Esophagus muscularis mucosa (tissue), 4 donors: ENCODE data around the gene DAZAP1. TPM values are rescaled to one million over a fixed set of nuclear protein-coding genes. Genes with fewer than 3 reads are reported as not detected.
"Not testable (repeated sequence)": the region's sequence is repeated elsewhere in the genome, so short reads cannot be mapped to it uniquely, and the experiment has no call there.

ENCODE experiments used
- DNase-seq: peaks from one replicate; pipeline ENCODE4 v3.0.0-alpha.2; 2017; ENCODE audit errors: extremely low spot score
- H3K27ac ChIP-seq, 4 donors: fragments of 200-600 bp; sonication (generic); replicated peaks in 1 of 4; 1 replicate in 3 of 4; 2 replicates in 1 of 4; pipeline ENCODE4 v1.5.1; 2016 to 2019; ENCODE audit warnings: mild to moderate bottlenecking in 1 of 4
- H3K27me3 ChIP-seq, 4 donors: fragments of 200-600 bp; sonication (generic); one replicate each; pipeline versions ENCODE4 v1.5.1 to v1.6.0; 2016 to 2019
- H3K36me3 ChIP-seq, 4 donors: fragments of 200-600 bp; sonication (generic); one replicate each; pipeline ENCODE4 v1.5.1; 2016 to 2019
- H3K4me1 ChIP-seq, 4 donors: fragments of 200-600 bp; sonication (generic); one replicate each; pipeline ENCODE4 v1.5.1; 2016 to 2019
- H3K4me3 ChIP-seq, 4 donors: fragments of 200-600 bp; sonication (generic); 1 replicate in 2 of 4; 2 replicates in 2 of 4; pipeline ENCODE4 v1.5.1; 2016 to 2019; ENCODE audit warnings: mild to moderate bottlenecking in 4 of 4, moderate library complexity in 1 of 4
- H3K9me3 ChIP-seq, 4 donors: fragments of 200-600 bp; sonication (generic); 1 replicate in 3 of 4; 2 replicates in 1 of 4; pipeline ENCODE4 v1.5.1; 2016 to 2019
- CTCF ChIP-seq, 3 experiments: fragments of 200-600 bp in 2 of 3; fragments of 450-650 bp in 1 of 3; sonication (generic) in 2 of 3; IDR thresholded peaks; one replicate each; pipeline ENCODE4 v1.5.1; 2017 to 2019; ENCODE audit warnings: antibody characterized with exemption in 3 of 3, mild to moderate bottlenecking in 2 of 3, moderate library complexity in 1 of 3
- EP300 ChIP-seq: sonication (generic); formaldehyde crosslinking; IDR thresholded peaks from one replicate; pipeline ENCODE4 v1.6.1; 2017; ENCODE audit warnings: antibody characterized with exemption
- POLR2A ChIP-seq: fragments of 450-650 bp; IDR thresholded peaks from one replicate; pipeline ENCODE4 v1.6.1; 2017; ENCODE audit warnings: antibody characterized with exemption, moderate library complexity, mild to moderate bottlenecking, low read depth
- POLR2AphosphoS5 ChIP-seq, 2 donors: sonication (generic); formaldehyde crosslinking; IDR thresholded peaks; one replicate each; pipeline ENCODE4 v1.6.1; 2017; ENCODE audit warnings: antibody characterized with exemption in 2 of 2
- WGBS: methylation state at CpG from one replicate; pipeline ENCODE4 v1.1.5; 2018; 5-methylcytosine and 5-hydroxymethylcytosine counted together
- intact Hi-C: fragments of 100-400 bp; cut with DNase I; formaldehyde crosslinking; loops from one replicate; pipeline ENCODE4 v1.15.1; 2023
- total RNA-seq, 4 donors: library from RNA; depleted of rRNA; stranded (reverse); fragments of >200 nt; gene quantifications; one replicate each; pipeline versions ENCODE4 v1.1.0 to v1.2.1, GENCODE V29; 2016

DAZAP1 gene
- total RNA-seq, 4 donors from 2014 or later = 44.9 to 79.4 (median 52.9) TPM

DNA sequence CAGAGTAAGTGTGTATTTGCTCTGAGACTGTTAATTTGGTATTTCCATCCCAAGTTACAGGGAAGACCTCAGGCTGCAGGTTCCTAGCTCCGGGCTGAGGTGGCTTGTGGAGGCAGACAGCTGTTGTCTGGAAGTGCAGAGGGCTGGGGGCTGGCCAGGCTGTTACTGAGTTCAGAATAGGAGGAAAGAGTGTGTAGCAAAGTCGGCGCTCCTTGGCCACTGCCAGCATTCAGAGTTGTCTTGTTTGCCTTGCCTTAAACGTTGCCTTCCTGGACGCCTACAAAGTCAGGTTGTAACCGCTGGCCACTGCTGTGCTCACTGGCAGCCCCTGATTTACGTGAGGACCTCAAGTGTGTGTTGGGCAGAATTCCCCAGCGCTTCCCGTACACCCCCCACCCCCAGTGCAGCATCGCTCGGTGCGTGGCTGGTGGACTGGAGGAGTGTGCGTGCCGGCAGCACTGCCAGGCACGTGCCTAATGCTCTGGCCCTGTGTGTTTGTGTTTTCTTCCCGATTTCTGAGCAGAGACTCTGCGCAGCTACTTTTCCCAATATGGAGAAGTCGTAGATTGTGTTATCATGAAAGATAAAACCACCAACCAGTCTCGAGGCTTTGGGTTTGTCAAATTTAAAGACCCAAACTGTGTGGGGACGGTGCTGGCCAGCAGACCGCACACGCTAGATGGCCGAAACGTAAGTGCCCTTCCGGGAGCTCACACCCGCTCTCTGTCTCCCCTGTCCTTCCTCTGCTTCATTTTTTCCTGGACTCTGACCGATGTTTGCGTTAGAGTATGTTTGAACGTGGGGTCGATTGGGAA lies 10.5 kb downstream of the DAZAP1 start:
- TF ChIP-seq CTCF (IDR thresholded peaks at IDR 0.05) (no peak), EP300 (no peak), POLR2AphosphoS5 (IDR thresholded peaks at IDR 0.05) (no peak), POLR2A (no peak)
- intact Hi-C loops = no loop called here
- Histone ChIP-seq H3K36me3 (peaks cover 14 to 71% (median 58%) of the 10 kb centered on the region in 4 donors), H3K27me3 (no peaks in the 10 kb centered on the region), H3K27ac (peak overlapping the region in 2 of 4 donors; percentile 72 to 84), H3K9me3 (no peaks in the 10 kb centered on the region), H3K4me3 (no peak overlapping the region), H3K4me1 (peaks cover 54 to 61% (median 58%) of the 10 kb centered on the region in 4 donors)
- 82% methylated on average over 24 of the region's 30 CpGs for WGBS
- no peak for DNase-seq

DNA sequence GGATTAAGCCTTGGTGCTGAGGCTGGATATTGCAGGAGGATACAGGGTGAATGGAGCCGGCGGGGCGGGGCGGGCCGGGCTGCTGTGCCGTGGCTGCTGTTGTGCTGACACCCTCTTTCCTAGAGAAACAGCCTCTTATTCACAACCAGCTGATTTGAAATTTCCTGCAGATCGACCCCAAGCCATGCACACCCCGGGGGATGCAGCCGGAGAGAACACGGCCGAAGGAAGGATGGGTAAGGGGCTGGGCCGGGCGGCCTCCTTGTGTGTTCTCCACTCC lies 11.1 kb downstream of the DAZAP1 start:
- Histone ChIP-seq H3K9me3 (no peaks in the 10 kb centered on the region), H3K27me3 (no peaks in the 10 kb centered on the region), H3K4me3 (no peak overlapping the region), H3K4me1 (peaks cover 50 to 56% (median 52%) of the 10 kb centered on the region in 4 donors), H3K36me3 (peaks cover 19 to 71% (median 59%) of the 10 kb centered on the region in 4 donors), H3K27ac (peak overlapping the region in 1 of 4 donors; percentile 84)
- DNase-seq = no peak
- intact Hi-C loops = no loop called here
- TF ChIP-seq CTCF (IDR thresholded peaks at IDR 0.05) (no peak), POLR2A (no peak), POLR2AphosphoS5 (IDR thresholded peaks at IDR 0.05) (no peak), EP300 (no peak)
- 82% methylated on average over 13 of the region's 13 CpGs for WGBS

DNA sequence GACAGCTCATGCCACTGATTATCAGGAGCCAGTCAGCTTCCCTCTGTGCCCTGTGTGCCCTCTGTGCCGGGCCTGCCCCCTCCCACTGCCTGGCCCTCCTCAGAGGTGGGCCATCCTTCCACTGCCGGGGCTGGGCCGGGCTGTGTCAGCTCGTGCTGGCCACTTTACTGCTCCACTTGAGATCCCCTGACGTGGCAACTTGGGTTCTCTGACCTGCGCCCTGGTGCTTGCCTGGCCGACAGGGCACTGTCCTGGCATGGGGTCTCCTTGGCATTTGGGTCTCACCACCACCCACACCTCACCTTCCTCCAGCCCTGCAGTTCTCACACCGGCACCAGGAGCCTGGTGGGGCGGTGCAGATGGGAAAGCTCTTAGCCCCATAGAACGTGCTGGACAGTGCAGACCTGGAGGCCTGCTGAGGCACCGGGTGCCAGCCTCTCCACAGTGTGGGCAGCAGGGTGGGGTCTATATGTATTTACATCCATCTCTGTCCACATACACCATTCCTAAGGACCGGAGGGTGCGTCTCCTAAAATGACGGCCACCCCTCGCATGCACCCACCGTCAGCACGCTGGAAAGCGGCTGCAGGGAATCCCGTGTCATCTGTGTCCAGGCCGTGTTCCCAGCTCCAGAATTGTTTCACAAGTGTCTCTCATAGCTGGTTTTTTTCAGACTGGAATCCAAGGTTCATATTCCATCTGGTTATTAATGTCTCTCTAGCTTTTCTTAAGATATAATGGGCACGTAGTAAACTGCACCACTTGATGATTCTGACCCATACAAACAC lies 11.8 kb downstream of the DAZAP1 start:
- H3K4me1 ChIP-seq = peaks cover 44 to 49% (median 47%) of the 10 kb centered on the region in 4 donors
- TF ChIP-seq POLR2AphosphoS5 (IDR thresholded peaks at IDR 0.05) (no peak), CTCF (IDR thresholded peaks at IDR 0.05) (no peak), POLR2A (no peak), EP300 (no peak)
- H3K9me3 ChIP-seq = no peaks in the 10 kb centered on the region
- H3K36me3 ChIP-seq = peaks cover 24 to 76% (median 64%) of the 10 kb centered on the region in 4 donors
- H3K27ac ChIP-seq = no peak overlapping the region
- no peak for DNase-seq
- intact Hi-C loops = no loop called here
- H3K4me3 ChIP-seq = no peak overlapping the region
- H3K27me3 ChIP-seq = no peaks in the 10 kb centered on the region
- 89% methylated on average over 18 of the region's 21 CpGs for WGBS

GRCh38 chr19:1420085-1420484 lies 12.7 kb downstream of the DAZAP1 start:
- 97% methylated on average over 13 of the region's 43 CpGs for WGBS
- DNase-seq, H3K4me3 ChIP-seq, H3K27me3 ChIP-seq, H3K9me3 ChIP-seq, H3K27ac ChIP-seq, intact Hi-C loops: not testable (repeated sequence)
- H3K36me3 ChIP-seq = peaks cover 26 to 86% (median 73%) of the 10 kb centered on the region in 4 donors
- peaks cover 39 to 42% (median 41%) of the 10 kb centered on the region in 4 donors for H3K4me1 ChIP-seq

DNA sequence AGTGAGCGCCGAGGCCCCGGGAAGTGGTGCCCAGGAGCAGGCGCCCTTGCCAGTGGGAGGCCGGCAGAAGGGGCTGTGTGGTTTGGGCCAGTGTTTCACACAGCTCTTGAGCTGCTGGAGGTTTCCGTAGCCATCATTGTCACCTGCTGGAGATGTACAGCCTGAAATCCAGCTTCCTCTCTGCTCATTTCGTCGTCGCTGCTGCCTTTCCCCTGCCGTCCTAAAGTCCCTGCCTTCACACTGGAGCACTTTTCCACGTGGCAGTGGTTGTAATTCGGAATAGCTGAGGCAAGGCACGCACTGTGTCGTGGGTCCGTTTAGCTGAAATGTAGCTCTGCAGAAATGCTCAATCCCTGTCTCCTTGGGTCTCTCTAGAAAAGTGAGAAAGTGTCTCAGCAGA lies 13.2 kb downstream of the DAZAP1 start:
- TF ChIP-seq POLR2AphosphoS5 (IDR thresholded peaks at IDR 0.05) (no peak), POLR2A (no peak), CTCF (IDR thresholded peaks at IDR 0.05) (no peak)
- no peaks in the 10 kb centered on the region for H3K27me3 ChIP-seq
- no peaks in the 10 kb centered on the region for H3K9me3 ChIP-seq
- H3K27ac ChIP-seq = no peak overlapping the region
- H3K4me3 ChIP-seq = no peak overlapping the region
- 89% methylated on average over 15 of the region's 15 CpGs for WGBS
- peaks cover 31 to 91% (median 78%) of the 10 kb centered on the region in 4 donors for H3K36me3 ChIP-seq
- intact Hi-C loops = no loop called here
- peaks cover 34 to 37% (median 36%) of the 10 kb centered on the region in 4 donors for H3K4me1 ChIP-seq
- DNase-seq = no peak
